Vagina (tissue), 2 donors: Measurements from ENCODE around the gene KCNMB4. TPM values are rescaled to one million over a fixed set of nuclear protein-coding genes. Genes with fewer than 3 reads are reported as not detected.

Experiments
- DNase-seq, 2 donors: peaks; one replicate each; pipeline ENCODE4 v3.0.0-alpha.2; 2017; ENCODE audit errors: extremely low spot score in 2 of 2
- H3K27ac ChIP-seq: fragments of 200-600 bp; sonication (generic); one replicate; pipeline ENCODE4 v1.5.1; 2019
- H3K27me3 ChIP-seq: fragments of 200-600 bp; sonication (generic); one replicate; pipeline ENCODE4 v1.5.1; 2019
- H3K36me3 ChIP-seq, 2 donors: fragments of 200-600 bp; sonication (generic); one replicate each; pipeline ENCODE4 v1.5.1; 2017 to 2019
- H3K4me1 ChIP-seq: fragments of 200-600 bp; sonication (generic); one replicate; pipeline ENCODE4 v1.5.1; 2019
- H3K4me3 ChIP-seq, 2 donors: fragments of 200-600 bp; sonication (generic); 1 replicate in 1 of 2; 2 replicates in 1 of 2; pipeline ENCODE4 v1.5.1; 2016 to 2019
- H3K9me3 ChIP-seq: fragments of 200-600 bp; sonication (generic); one replicate; pipeline ENCODE4 v1.5.1; 2019
- CTCF ChIP-seq, 3 experiments: fragments of 450-650 bp in 2 of 3; fragments of 200-600 bp in 1 of 3; sonication (generic) in 1 of 3; IDR thresholded peaks; one replicate each; pipeline ENCODE4 v1.5.1; 2017 to 2019; ENCODE audit warnings: antibody characterized with exemption in 3 of 3, mild to moderate bottlenecking in 2 of 3, moderate library complexity in 2 of 3
- POLR2A ChIP-seq, 2 donors: fragments of 450-650 bp; IDR thresholded peaks; one replicate each; pipeline ENCODE4 v1.6.1; 2017; ENCODE audit warnings: antibody characterized with exemption in 2 of 2, mild to moderate bottlenecking in 2 of 2, moderate library complexity in 2 of 2
- POLR2AphosphoS5 ChIP-seq, 2 donors: sonication (generic); formaldehyde crosslinking; IDR thresholded peaks; one replicate each; pipeline ENCODE4 v1.9.0; 2017; ENCODE audit warnings: antibody characterized with exemption in 2 of 2, mild to moderate bottlenecking in 2 of 2, low read depth in 1 of 2; ENCODE audit not compliant: insufficient read depth in 1 of 2
- intact Hi-C: fragments of 100-400 bp; cut with DNase I; formaldehyde crosslinking; loops from one replicate; pipeline ENCODE4 v1.15.1; 2023
- total RNA-seq: library from RNA; depleted of rRNA; stranded (reverse); fragments of >200 nt; gene quantifications from one replicate; pipeline ENCODE4 v1.2.3, GENCODE V29; 2016

The KCNMB4 gene
- total RNA-seq, 1 donor from 2014 or later: 2.7 TPM

- TF ChIP-seq POLR2A (IDR thresholded peaks at IDR 0.05) (no peak), CTCF (IDR thresholded peaks at IDR 0.05) (no peak), POLR2AphosphoS5 (IDR thresholded peaks at IDR 0.05; ENCODE audit: insufficient read depth in 1 of 2, low read depth in 1 of 2) (no peak)
- H3K27ac ChIP-seq: no peak overlapping the region
- intact Hi-C loops: no loop called here
- no peak overlapping the region for H3K4me3 ChIP-seq
- H3K4me1 ChIP-seq: no peaks in the 10 kb centered on the region
- no peak for DNase-seq
- no peaks in the 10 kb centered on the region for H3K9me3 ChIP-seq
- H3K36me3 ChIP-seq: peaks cover 0 to 19% of the 10 kb centered on the region in 2 donors
- H3K27me3 ChIP-seq: no peaks in the 10 kb centered on the region
Measured at GRCh38 chr12:70351076-70351475, 15.0 kb upstream of the KCNMB4 start.

- no peak for DNase-seq
- H3K27ac ChIP-seq: no peak overlapping the region
- no peaks in the 10 kb centered on the region for H3K27me3 ChIP-seq
- H3K36me3 ChIP-seq: peaks cover 0 to 12% of the 10 kb centered on the region in 2 donors
- H3K4me1 ChIP-seq: no peaks in the 10 kb centered on the region
- no peak for TF ChIP-seq CTCF (IDR thresholded peaks at IDR 0.05)
- intact Hi-C loops: no loop called here
- no peak overlapping the region for H3K4me3 ChIP-seq
- no peaks in the 10 kb centered on the region for H3K9me3 ChIP-seq
Measured at GRCh38 chr12:70353780-70354660, 12.1 kb upstream of the KCNMB4 start.

GRCh38 chr12:70354787-70355186 is 11.3 kb upstream of the KCNMB4 start:
- intact Hi-C loops: no loop called here
- H3K4me1 ChIP-seq: no peaks in the 10 kb centered on the region
- TF ChIP-seq POLR2A (IDR thresholded peaks at IDR 0.05): no peak
- no peak for TF ChIP-seq CTCF (IDR thresholded peaks at IDR 0.05)
- no peak for TF ChIP-seq POLR2AphosphoS5 (IDR thresholded peaks at IDR 0.05; ENCODE audit: insufficient read depth in 1 of 2, low read depth in 1 of 2)
- H3K27me3 ChIP-seq: no peaks in the 10 kb centered on the region
- H3K27ac ChIP-seq: no peak overlapping the region
- H3K36me3 ChIP-seq: peaks cover 0 to 12% of the 10 kb centered on the region in 2 donors
- DNase-seq: no peak
- H3K9me3 ChIP-seq: no peaks in the 10 kb centered on the region
- no peak overlapping the region for H3K4me3 ChIP-seq

DNA sequence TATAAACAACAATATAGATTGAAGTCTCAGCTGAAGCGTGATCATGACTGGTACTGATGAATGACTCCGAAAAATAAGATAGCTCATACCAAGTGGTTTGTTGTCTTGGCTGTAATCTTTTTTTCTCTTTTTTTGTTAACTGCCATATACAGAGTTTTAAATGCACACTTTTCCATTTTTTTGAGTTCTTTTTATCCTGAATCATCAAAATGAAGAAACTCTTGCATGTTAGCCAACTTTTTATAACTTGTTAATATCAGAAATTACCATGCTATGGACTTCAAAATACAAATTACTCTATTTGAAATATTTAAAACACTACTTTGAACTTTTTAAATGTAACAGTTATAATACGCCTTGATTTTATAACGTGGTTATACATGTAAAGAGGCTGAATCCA is 10.1 kb upstream of the KCNMB4 start:
- no peak for DNase-seq
- Histone ChIP-seq H3K4me3 (no peak overlapping the region), H3K9me3 (no peaks in the 10 kb centered on the region), H3K27me3 (no peaks in the 10 kb centered on the region), H3K36me3 (peaks cover 0 to 12% of the 10 kb centered on the region in 2 donors), H3K4me1 (no peaks in the 10 kb centered on the region), H3K27ac (no peak overlapping the region)
- TF ChIP-seq POLR2A (IDR thresholded peaks at IDR 0.05) (no peak), CTCF (IDR thresholded peaks at IDR 0.05) (no peak), POLR2AphosphoS5 (IDR thresholded peaks at IDR 0.05; ENCODE audit: insufficient read depth in 1 of 2, low read depth in 1 of 2) (no peak)
- intact Hi-C loops: no loop called here

- DNase-seq: no peak
- Histone ChIP-seq H3K9me3 (no peaks in the 10 kb centered on the region), H3K27me3 (no peaks in the 10 kb centered on the region), H3K4me1 (no peaks in the 10 kb centered on the region), H3K27ac (no peak overlapping the region), H3K36me3 (no peaks in the 10 kb centered on the region), H3K4me3 (no peak overlapping the region)
- intact Hi-C loops: no loop called here
- no peak for TF ChIP-seq CTCF (IDR thresholded peaks at IDR 0.05)
- no peak for TF ChIP-seq POLR2AphosphoS5 (IDR thresholded peaks at IDR 0.05; ENCODE audit: insufficient read depth in 1 of 2, low read depth in 1 of 2)
- no peak for TF ChIP-seq POLR2A (IDR thresholded peaks at IDR 0.05)
Measured at GRCh38 chr12:70359458-70360197, 6.5 kb upstream of the KCNMB4 start.
